NB4 (cell line): ENCODE measurements around the gene NCK2.

Experiments used
- CTCF ChIP-seq: IDR thresholded peaks from one replicate; pipeline ENCODE4 v1.5.1; 2012; ENCODE audit warnings: low read depth, low read length
- MAX ChIP-seq: IDR thresholded peaks from 2 replicates; pipeline ENCODE4 v1.6.1; 2011; ENCODE audit warnings: low read depth, low read length
- MYC ChIP-seq: IDR thresholded peaks from 2 replicates; pipeline ENCODE4 v1.6.1; 2011; ENCODE audit warnings: low read depth, low read length
- POLR2A ChIP-seq: IDR thresholded peaks from 2 replicates; pipeline ENCODE4 v1.6.1; 2011; ENCODE audit warnings: mild to moderate bottlenecking; ENCODE audit not compliant: insufficient read length; ENCODE audit errors: extremely low read depth

DNA sequence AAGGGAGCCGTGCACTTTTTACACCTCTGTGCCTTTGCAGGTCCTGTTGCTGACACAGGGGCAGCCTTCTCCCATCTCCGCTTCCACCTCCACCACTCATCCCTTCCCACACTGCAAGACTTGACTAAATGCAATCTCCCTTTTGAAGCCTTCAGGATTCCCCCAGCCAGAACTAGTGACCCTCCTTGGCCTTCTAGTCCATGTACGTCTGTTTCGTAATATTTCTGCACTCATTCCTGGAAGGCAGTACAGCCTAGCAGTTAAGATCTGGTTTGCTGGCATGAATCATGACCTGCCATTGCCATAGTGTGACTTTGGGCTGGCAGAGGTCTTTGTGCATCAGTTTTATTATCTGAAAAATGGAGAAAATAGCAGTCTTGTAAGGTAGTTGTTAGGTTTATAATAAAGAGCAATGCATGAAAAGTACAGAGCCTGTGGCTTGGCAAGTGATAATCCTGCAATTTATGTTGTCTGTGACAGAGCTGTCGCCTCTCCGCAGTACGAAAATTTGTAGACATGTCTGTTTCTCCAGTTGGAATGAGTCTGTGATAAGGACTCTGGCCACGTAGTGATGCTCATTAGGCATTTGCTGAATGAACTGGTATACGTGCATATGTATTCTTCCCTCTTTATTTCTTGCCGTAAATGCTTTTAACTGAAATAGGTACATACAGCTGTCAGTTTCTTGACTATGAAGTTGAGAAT, 36.7 kb downstream of the NCK2 start:
- TF ChIP-seq CTCF (no peak), POLR2A (no peak), MYC (no peak), MAX (no peak)
